NCI-H524 treated with DMSO at 0.1 percent for 48 hours (cell line): ENCODE data around the gene SLC34A3.
A peak's percentile ranks its signal among the peaks of the same experiment; 100 is the strongest.

ENCODE experiments used
- DNase-seq: peaks from one replicate; lab custom pipeline; 2025; lab: John Stamatoyannopoulos, UW

The SLC34A3 gene

GRCh38 chr9:137217276-137218211 is 13.2 kb upstream of the SLC34A3 start:
- DNase-seq, result no peak

GRCh38 chr9:137218212-137218753 is 12.4 kb upstream of the SLC34A3 start:
- no peak for DNase-seq

DNA sequence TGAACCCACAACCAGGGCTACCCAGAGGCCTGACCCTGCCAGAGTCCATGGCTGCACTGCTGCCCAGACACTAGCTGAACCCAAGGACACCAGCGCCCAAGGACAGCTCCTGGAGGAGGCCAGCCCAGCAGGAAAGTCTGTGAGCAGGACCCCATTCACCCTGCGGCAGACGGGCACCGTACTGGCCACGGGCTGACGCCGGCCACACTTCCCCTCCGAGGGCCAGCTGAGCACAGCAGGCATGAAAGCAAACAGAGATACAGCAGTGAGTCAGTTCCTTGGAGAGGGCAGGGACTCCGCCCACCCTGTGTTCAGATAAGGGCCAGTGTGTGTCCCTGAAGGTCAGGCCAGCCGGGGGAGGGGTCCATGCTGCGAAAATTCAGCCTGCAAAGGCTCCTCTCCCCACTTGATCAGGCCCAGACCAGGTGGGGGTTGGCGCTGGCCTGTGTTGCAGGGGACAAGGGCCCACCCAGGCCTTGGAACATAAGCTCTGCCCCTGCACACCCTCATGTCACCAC is 11.9 kb upstream of the SLC34A3 start:
- DNase-seq, result no peak

- no peak for DNase-seq
These were observed 10.9 kb upstream of the SLC34A3 start for GRCh38 chr9:137219757-137220316.

GRCh38 chr9:137220317-137221094 is 10.2 kb upstream of the SLC34A3 start:
- no peak for DNase-seq

DNA sequence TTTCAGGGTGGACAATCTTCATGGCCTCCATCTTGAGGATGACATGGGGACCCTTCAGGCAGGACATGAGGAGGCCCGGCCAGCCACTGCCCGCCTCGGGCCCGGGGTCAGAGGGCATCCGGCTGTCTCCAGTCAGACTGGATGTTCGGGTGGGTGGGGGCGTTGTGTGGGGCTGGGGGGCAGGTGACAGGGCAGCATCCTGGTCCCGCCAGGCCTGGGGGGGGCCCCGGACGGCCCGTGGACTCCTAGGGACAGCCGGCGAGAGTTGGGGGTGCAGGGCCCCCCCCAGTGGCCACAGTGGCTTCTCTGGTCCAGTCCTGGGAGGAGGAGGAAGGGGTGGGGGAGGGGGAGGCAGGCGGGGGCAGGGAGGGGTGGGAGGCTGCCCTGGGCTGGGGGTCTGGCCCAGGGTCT is 9.6 kb upstream of the SLC34A3 start:
- DNase-seq, result no peak

GRCh38 chr9:137221506-137222111 is 9.1 kb upstream of the SLC34A3 start:
- no peak for DNase-seq

DNA sequence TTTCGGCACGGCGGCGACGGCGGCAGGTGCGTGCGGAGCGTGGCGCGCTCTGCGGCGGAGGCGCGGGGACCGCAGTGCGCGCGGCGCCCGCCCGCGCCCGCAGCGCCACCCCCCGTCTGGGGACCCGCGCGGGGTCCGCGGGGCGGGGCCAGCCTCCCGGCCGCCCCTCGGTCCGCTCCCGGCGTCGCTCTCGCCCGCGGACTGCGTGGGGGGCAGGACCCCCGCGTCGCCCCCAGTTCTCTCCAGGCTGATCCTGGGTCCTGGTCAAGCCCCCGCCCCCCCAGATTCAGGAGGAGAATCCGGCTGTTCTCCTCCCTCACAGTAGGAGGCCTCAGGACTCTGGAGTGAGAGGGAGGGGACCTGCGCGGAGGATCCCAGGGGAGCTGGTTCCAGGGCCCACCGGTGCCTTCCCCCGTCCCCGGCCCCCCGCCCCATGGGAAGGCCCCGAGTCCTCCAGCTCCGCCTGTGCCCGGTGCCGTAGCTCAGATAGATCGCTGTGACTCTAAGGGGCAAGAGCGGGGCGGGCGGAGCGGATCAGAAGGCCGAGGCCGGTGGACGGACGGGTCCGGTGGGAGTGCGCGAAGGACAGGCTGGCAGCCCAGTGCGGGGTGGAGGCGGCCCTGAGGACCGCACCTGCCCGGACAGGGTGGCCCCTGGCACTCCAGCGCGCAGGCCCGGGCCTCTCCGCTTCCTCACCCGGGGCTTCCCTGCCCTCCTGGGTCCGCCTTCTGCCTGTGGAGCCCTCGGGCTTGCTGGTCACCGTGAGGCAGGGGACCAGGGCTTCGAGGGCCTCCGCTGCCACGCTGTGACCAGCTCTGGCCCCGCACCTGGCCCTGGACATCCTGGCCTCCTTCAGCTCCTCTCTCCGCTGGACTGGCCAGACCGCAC is 8.3 kb upstream of the SLC34A3 start, which contains the start of gene RNF208:
Gene RNF208 (minus strand): TSS at position 51 of the 888 bp plus-strand sequence. CDS start 1,028 bp downstream, outside the sequence.
- no peak for DNase-seq

DNA sequence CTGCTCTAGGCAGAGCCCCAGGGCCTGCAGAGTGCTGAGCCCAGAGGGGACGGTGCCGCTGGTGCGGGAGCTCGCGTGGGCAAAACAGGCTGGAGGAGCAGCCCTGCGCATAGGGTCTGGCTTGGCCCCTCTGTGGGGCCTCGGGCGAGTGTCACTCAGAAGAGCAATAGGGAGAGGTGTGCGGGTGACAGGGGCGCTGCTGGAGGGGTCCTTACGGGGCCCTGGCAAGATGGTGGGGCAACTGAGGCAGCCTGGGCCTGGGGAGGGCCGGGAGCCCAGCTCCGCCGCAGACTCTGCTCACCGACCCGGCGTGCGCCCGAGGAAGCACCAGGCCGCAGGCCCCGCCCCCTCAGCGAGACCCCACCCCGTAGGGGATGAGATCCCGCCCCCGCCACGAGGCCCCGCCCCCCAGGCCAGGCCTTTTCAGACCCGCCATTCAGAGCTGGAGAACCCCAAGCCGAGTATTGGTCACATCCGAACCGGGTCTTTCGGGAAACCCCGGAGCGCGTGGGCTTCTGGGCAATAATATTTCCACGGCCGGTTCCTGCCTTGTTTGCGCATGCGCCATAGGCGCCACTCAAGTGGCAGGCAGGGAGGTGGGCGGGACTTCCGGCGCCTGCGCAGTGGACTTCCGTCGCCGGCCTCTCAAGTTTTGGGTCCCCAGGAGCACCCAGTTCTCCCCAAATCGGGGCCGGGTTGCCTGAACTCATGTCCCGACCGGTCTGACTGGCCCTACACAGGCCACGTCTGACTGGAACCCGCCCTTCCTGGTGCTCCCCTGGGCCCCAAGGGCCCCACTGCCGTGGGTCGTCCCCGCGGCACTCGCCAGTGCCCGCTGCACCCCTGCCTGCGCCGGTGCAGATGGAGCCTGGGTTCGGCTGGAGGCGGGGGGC is 7.4 kb upstream of the SLC34A3 start:
- peak; percentile 73 for DNase-seq

- no peak for DNase-seq
These were observed 5.6 kb upstream of the SLC34A3 start, which contains the start of gene CYSRT1 for GRCh38 chr9:137224830-137225694. Gene CYSRT1 (plus strand): TSS chr9:137225174. CDS start chr9:137225622, 448 bp downstream.

- DNase-seq, result no peak
These were observed 4.9 kb upstream of the SLC34A3 start for GRCh38 chr9:137225699-137226331.

- no peak for DNase-seq
These were observed 4.2 kb upstream of the SLC34A3 start for GRCh38 chr9:137226338-137227053.

DNA sequence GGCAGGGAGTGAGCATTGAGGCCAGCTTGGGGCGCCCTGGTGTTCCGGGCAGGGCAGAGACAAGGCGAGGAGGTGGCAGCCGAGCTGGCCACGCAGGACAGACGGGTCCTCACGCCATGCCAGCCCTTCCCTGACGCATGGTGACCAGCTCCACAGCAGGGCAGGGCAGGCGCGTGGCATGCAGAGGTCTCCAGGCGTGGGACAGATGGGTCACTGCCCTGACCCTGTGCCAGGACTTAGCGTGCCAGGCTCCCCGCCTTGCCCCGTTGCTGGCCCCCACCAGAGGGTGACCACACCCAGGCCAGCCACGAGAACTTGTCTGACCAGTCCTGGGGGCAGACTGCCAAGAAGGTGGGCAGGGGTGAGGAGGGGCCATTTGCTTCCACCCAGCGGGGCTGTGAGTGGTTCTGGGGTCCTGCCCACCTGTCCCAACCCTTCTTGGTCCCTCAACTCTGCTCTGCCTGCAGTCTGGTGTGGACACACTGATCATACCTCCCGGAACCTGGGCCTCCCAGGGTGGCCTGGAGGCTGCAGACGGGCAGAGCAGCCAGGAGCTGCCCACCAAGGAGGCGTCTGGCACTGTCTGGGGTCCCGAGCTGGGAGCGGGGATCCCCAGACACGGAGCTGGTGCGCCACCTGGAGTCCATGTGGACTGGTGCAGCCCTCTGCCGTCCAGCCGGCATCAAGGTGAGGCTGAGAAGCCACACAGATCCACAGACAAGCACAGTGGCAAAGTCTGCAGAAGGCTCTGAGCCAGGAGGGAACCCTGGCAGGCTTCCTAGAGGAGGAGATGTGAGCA is 3.4 kb upstream of the SLC34A3 start, which contains the start of gene RNF224:
Gene RNF224 (plus strand): TSS at position 449 of the 799 bp plus-strand sequence. CDS start 834 bp downstream, outside the sequence.
- DNase-seq, result no peak

- no peak for DNase-seq
These were observed 2.7 kb upstream of the SLC34A3 start for GRCh38 chr9:137227853-137228505.

- DNase-seq, result no peak
These were observed 2.2 kb upstream of the SLC34A3 start for GRCh38 chr9:137228506-137228967.
